Gastroesophageal sphincter (tissue), 3 donors: ENCODE results near the gene MXRA8.

Experiments
- POLR2A ChIP-seq, 2 donors: fragments of 450-650 bp; IDR thresholded peaks; one replicate each; pipeline ENCODE4 v1.6.1; 2017; ENCODE audit warnings: antibody characterized with exemption in 2 of 2, mild to moderate bottlenecking in 2 of 2, moderate library complexity in 1 of 2
- TF ChIP-seq, protein P1 (sequence below), 4 experiments: fragments of 200-600 bp in 2 of 4; fragments of 450-650 bp in 2 of 4; sonication (generic) in 1 of 4; IDR thresholded peaks; one replicate each; pipeline ENCODE4 v1.5.1; 2017 to 2019; ENCODE audit warnings: antibody characterized with exemption in 4 of 4, mild to moderate bottlenecking in 2 of 4, moderate library complexity in 2 of 4

DNA sequence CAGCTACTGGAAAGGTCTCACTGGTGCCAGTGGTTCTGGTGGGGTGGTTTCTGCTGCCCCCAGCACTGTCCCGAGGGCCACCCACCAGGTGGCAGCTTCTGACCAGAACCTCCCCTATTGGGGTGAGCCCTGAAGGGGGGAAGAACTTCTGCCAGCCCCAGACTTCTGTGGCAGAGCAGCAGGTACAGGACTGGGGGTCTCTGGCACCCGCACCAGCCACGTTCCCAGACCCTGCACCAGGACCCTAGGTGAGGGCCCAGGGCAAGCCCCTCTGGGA lies 48.3 kb downstream of the MXRA8 start:
- TF ChIP-seq, protein P1, sequence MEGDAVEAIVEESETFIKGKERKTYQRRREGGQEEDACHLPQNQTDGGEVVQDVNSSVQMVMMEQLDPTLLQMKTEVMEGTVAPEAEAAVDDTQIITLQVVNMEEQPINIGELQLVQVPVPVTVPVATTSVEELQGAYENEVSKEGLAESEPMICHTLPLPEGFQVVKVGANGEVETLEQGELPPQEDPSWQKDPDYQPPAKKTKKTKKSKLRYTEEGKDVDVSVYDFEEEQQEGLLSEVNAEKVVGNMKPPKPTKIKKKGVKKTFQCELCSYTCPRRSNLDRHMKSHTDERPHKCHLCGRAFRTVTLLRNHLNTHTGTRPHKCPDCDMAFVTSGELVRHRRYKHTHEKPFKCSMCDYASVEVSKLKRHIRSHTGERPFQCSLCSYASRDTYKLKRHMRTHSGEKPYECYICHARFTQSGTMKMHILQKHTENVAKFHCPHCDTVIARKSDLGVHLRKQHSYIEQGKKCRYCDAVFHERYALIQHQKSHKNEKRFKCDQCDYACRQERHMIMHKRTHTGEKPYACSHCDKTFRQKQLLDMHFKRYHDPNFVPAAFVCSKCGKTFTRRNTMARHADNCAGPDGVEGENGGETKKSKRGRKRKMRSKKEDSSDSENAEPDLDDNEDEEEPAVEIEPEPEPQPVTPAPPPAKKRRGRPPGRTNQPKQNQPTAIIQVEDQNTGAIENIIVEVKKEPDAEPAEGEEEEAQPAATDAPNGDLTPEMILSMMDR (IDR thresholded peaks at IDR 0.05): no peak
- TF ChIP-seq POLR2A (IDR thresholded peaks at IDR 0.05): no peak
